GM12878 (cell line): Measurements from ENCODE around the gene CSTF2T. TPM values are rescaled to one million over a fixed set of nuclear protein-coding genes. Genes with fewer than 3 reads are reported as not detected.

ENCODE experiments used
- ATAC-seq: fragments of 200-7000 bp; cut with Tn5 transposase; 3 replicates; pipeline ENCODE4 v1.9.1; 2020; ENCODE audit warnings: mild to moderate bottlenecking, moderate library complexity
- BruUV-seq: library from RNA; stranded (reverse); fragments of 400-500 nt; replicated peaks from 2 replicates; lab custom pipeline; 2021; lab: Mats Ljungman, UMichigan
- CTCF ChIA-PET: fragments of 300-600 bp; sonication (Branson Sonifier 250); formaldehyde crosslinking; extraction: SDS; loops from one replicate; lab custom pipeline; 2021; ENCODE audit warnings: inconsistent platforms; lab: Yijun Ruan, JAX
- POLR2A ChIA-PET: fragments of 350-600 bp; formaldehyde crosslinking; extraction: SDS; loops from one replicate; lab custom pipeline; 2021; ENCODE audit warnings: inconsistent platforms; lab: Charles Lee
- RAD21 ChIA-PET: fragments of 300-600 bp; sonication (Branson Sonifier 250); formaldehyde crosslinking; loops from one replicate; lab custom pipeline; 2023; ENCODE audit warnings: antibody characterized with exemption; ENCODE audit not compliant: unreplicated experiment; lab: Charles Lee
- SMC1A ChIA-PET: fragments of 300-600 bp; sonication (Branson Sonifier 250); formaldehyde crosslinking; loops from one replicate; lab custom pipeline; 2023; ENCODE audit not compliant: unreplicated experiment, uncharacterized antibody; lab: Charles Lee
- DNase-seq: peaks from one replicate; pipeline ENCODE4 v3.0.0-alpha.2; 2011; ENCODE audit warnings: low read depth, low spot score
- FAIRE-seq: peaks from 3 replicates; lab custom pipeline; 2011; peaks lifted over from hg19 to GRCh38; lab: Jason Lieb, UNC
- H2AFZ ChIP-seq: 2 replicates; pipeline ENCODE4 v1.6.0; 2011; ENCODE audit warnings: low read depth, low read length, control low read depth; ENCODE audit not compliant: control insufficient read depth
- H3K27ac ChIP-seq: 2 replicates; pipeline ENCODE4 v1.5.1; 2011; ENCODE audit warnings: control low read depth; ENCODE audit not compliant: control insufficient read depth, insufficient read depth
- H3K27me3 ChIP-seq, 2 experiments: replicated peaks in 1 of 2; 2 replicates each; pipeline versions ENCODE4 v1.6.0 to v1.6.1; 2011; ENCODE audit warnings: low read length in 1 of 2; ENCODE audit not compliant: control insufficient read depth in 2 of 2, insufficient read depth in 2 of 2
- H3K36me3 ChIP-seq, 2 experiments: 2 replicates each; pipeline ENCODE4 v1.5.1; 2011; ENCODE audit warnings: low read length in 1 of 2; ENCODE audit not compliant: control insufficient read depth in 2 of 2, insufficient read depth in 2 of 2
- H3K4me1 ChIP-seq: 2 replicates; pipeline ENCODE4 v1.6.1; 2011; ENCODE audit warnings: mild to moderate bottlenecking, low read length, moderate library complexity, mixed read lengths; ENCODE audit not compliant: control insufficient read depth, insufficient read depth
- H3K4me2 ChIP-seq: 2 replicates; pipeline ENCODE4 v1.6.0; 2011; ENCODE audit warnings: control low read depth; ENCODE audit not compliant: control insufficient read depth, insufficient read depth
- H3K4me3 ChIP-seq: fragments of 200-600 bp; sonication (generic); 2 replicates; pipeline ENCODE4 v1.5.1; 2016
- H3K79me2 ChIP-seq: 2 replicates; pipeline ENCODE4 v1.6.0; 2011; ENCODE audit warnings: low read length; ENCODE audit not compliant: control insufficient read depth, insufficient read depth
- H3K9ac ChIP-seq: 2 replicates; pipeline ENCODE4 v1.8.0; 2011; ENCODE audit warnings: low read length, control low read depth, mixed read lengths; ENCODE audit not compliant: control insufficient read depth, insufficient read depth
- H3K9me3 ChIP-seq: replicated peaks from 3 replicates; pipeline ENCODE4 v1.5.1; 2011; ENCODE audit warnings: mild to moderate bottlenecking, low read length; ENCODE audit not compliant: control insufficient read depth, insufficient read depth
- H4K20me1 ChIP-seq: 2 replicates; pipeline ENCODE4 v1.6.0; 2011; ENCODE audit not compliant: control insufficient read depth, insufficient read depth
- BCL11A ChIP-seq: IDR thresholded peaks from 2 replicates; pipeline ENCODE4 v1.6.1; 2011; ENCODE audit warnings: low read depth, low read length
- BMI1 ChIP-seq: fragments of 450-650 bp; IDR thresholded peaks from 2 replicates; pipeline ENCODE4 v1.6.1; 2016; ENCODE audit warnings: mild to moderate bottlenecking, moderate library complexity, borderline replicate concordance
- CEBPZ ChIP-seq: fragments of 150-350 bp; IDR thresholded peaks from 2 replicates; pipeline ENCODE4 v1.6.1; 2016; ENCODE audit warnings: low read depth, low read length
- CREB1 ChIP-seq: IDR thresholded peaks from 2 replicates; pipeline ENCODE4 v1.6.1; 2012; ENCODE audit warnings: low read depth, mild to moderate bottlenecking, inconsistent platforms
- EP300 ChIP-seq, 2 experiments: fragments of 150-350 bp in 1 of 2; IDR thresholded peaks; 2 replicates each; pipeline ENCODE4 v1.6.1; 2011 to 2012; ENCODE audit warnings: low read depth in 2 of 2, low read length in 2 of 2, borderline replicate concordance in 1 of 2, improper control_type of control experiment in 1 of 2, inconsistent platforms in 1 of 2; ENCODE audit not compliant: control insufficient read depth in 1 of 2
- EZH2 ChIP-seq: IDR thresholded peaks from 2 replicates; pipeline ENCODE4 v1.6.1; 2012; ENCODE audit warnings: low read depth, mild to moderate bottlenecking, control low read depth, inconsistent platforms, low read length, borderline replicate concordance; ENCODE audit not compliant: control insufficient read depth
- HCFC1 ChIP-seq: fragments of 150-350 bp; IDR thresholded peaks from 2 replicates; pipeline ENCODE4 v1.6.1; 2014; ENCODE audit warnings: low read length
- IRF5 ChIP-seq: fragments of 450-650 bp; IDR thresholded peaks from 2 replicates; pipeline ENCODE4 v1.6.1; 2017; ENCODE audit warnings: borderline replicate concordance
- MXI1 ChIP-seq: fragments of 150-350 bp; IDR thresholded peaks from 2 replicates; pipeline ENCODE4 v1.6.1; 2011; ENCODE audit warnings: low read depth, mild to moderate bottlenecking, inconsistent platforms, low read length, improper control_type of control experiment
- POLR2A ChIP-seq: IDR thresholded peaks from 2 replicates; pipeline ENCODE4 v1.6.1; 2011; ENCODE audit warnings: low read depth, mild to moderate bottlenecking, low read length
- POLR2AphosphoS5 ChIP-seq: IDR thresholded peaks from 2 replicates; pipeline ENCODE4 v1.6.1; 2011; ENCODE audit warnings: mild to moderate bottlenecking, low read length, inconsistent platforms
- SMAD1 ChIP-seq: fragments of 450-650 bp; IDR thresholded peaks from 2 replicates; pipeline ENCODE4 v1.6.1; 2018; ENCODE audit warnings: mild to moderate bottlenecking, low read depth; ENCODE audit not compliant: partially characterized antibody
- SP1 ChIP-seq: IDR thresholded peaks from one replicate; pipeline ENCODE4 v1.6.1; 2011; ENCODE audit warnings: low read depth, low read length
- ZBED1 ChIP-seq: IDR thresholded peaks from 2 replicates; pipeline ENCODE4 v1.6.1; 2016; ENCODE audit warnings: borderline replicate concordance
- WGBS: methylation state at CpG from one replicate; pipeline ENCODE4 v1.1.6; 2016; ENCODE audit warnings: low lambda C conversion rate; ENCODE audit not compliant: insufficient replicate concordance, insufficient coverage; ENCODE audit errors: missing lambda C conversion rate; 5-methylcytosine and 5-hydroxymethylcytosine counted together
- in situ Hi-C: fragments of 300-500 bp; cut with MboI; formaldehyde crosslinking; loops from 9 replicates; pipeline ENCODE4 v1.14.3; 2018; ENCODE audit warnings: mixed read lengths
- intact Hi-C: fragments of 100-400 bp; cut with micrococcal nuclease; formaldehyde crosslinking; loops from one replicate; pipeline ENCODE4 v1.14.2; 2022; ENCODE audit not compliant: unreplicated experiment
- polyA plus RNA-seq, 11 experiments: library from polyadenylated mRNA; depleted of rRNA in 4 of 11; unstranded in 6 of 11; stranded (reverse) in 5 of 11; fragments of >200 nt; fragmentation: Nextera tagmentation in 4 of 11; fragmentation: Illumina TruSeq in 1 of 11; extraction: Ambion mirVana in 4 of 11; extraction: Trizol in 1 of 11; gene quantifications; 1 replicate in 1 of 11; 2 replicates in 10 of 11; pipeline versions ENCODE4 v1.2.1 to v1.2.3, GENCODE V29; 2011 to 2016; ENCODE audit warnings: inconsistent platforms in 2 of 11, missing spikeins in 2 of 11, low read depth in 1 of 11
- total RNA-seq, 4 experiments: library from RNA; depleted of rRNA in 3 of 4; stranded (reverse); fragments of >200 nt in 3 of 4; fragmentation: Illumina TruSeq in 1 of 4; extraction: Trizol in 1 of 4; gene quantifications; 2 replicates each; pipeline versions ENCODE4 v1.2.1 to v1.2.3, GENCODE V29; 2013 to 2021
- TF ChIP-seq, protein P1 (sequence below): fragments of 450-650 bp; IDR thresholded peaks from 2 replicates; pipeline ENCODE4 v1.6.1; 2017; ENCODE audit warnings: mild to moderate bottlenecking, moderate library complexity

CSTF2T gene
- total and polyA plus RNA-seq, 10 of the 15 experiments (the other 5 are each of a cell fraction or from before 2014, with no cell fraction given), result 6.8 to 23.8 (median 14.3) TPM

DNA sequence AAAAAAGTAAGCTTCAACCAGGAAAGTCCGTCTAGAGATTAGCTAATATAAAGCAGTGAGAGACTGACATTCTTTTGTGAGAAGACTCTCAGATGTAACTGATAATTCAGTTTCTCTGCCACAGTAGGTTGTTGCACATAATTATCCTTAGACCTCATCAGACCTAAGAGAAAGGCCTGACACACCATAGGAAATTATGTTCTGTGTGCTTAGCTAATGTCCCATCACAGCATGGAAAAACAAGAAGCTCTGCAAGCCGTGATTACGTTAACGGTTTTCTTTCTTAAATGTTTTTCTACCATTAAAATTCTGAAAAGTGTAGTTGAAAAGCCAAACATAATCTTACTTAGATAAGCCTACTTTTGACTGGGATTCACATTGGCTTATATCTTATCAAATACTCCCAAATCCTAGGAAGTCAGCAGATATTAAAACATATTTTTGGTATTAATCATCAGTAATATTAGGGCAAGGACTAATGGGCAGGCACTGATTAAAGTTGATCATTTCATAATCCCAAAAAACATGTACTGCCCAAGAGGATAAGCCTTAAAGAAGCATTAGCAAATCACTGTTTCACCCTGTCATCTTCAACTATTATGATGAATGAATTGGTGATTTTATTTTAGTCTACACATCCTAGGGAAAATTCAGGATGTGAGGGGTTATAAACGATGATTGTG lies 5.2 kb downstream of the CSTF2T start:
- ChIA-PET RAD21 (no interaction called here), POLR2A (no interaction called here), SMC1A (interaction anchor here (0.8 to 1.4 kb wide), 6 partner anchors 10 to 65 kb away, joined by 3 to 4 read pairs (median 3); no protein-coding TSS in a partner anchor), CTCF (interaction anchor here (0.6 to 1.4 kb wide), 2 partner anchors 187 to 305 kb away, joined by 3 read pairs; no protein-coding TSS in a partner anchor)
- Histone ChIP-seq H3K79me2 (peaks cover 19% of the 10 kb centered on the region), H3K4me1 (0 out of 2 replicates have a peak, but pooled peaks cover 3% of the 10 kb centered on the region), H3K27me3 (no peaks in the 10 kb centered on the region), H3K4me3 (no peak overlapping the region), H2AFZ (no peak overlapping the region), H4K20me1 (no peaks in the 10 kb centered on the region), H3K9me3 (no peaks in the 10 kb centered on the region), H3K27ac (no peak overlapping the region), H3K9ac (no peak overlapping the region), H3K4me2 (no peak overlapping the region), H3K36me3 (no peaks in the 10 kb centered on the region; a peak in 1 of 4 replicates)
- TF ChIP-seq BMI1 (no peak), SMAD1 (no peak), MXI1 (no peak), CREB1 (no peak), ZBED1 (no peak), IRF5 (no peak), POLR2A (no peak), EP300 (IDR thresholded peaks at IDR 0.05; ENCODE audit: borderline replicate concordance in 1 of 2, control insufficient read depth in 1 of 2, low read depth in 2 of 2, low read length in 2 of 2) (no peak), CEBPZ (no peak), EZH2 (no peak), BCL11A (no peak), SP1 (no peak), HCFC1 (no peak), POLR2AphosphoS5 (no peak)
- TF ChIP-seq, protein P1, sequence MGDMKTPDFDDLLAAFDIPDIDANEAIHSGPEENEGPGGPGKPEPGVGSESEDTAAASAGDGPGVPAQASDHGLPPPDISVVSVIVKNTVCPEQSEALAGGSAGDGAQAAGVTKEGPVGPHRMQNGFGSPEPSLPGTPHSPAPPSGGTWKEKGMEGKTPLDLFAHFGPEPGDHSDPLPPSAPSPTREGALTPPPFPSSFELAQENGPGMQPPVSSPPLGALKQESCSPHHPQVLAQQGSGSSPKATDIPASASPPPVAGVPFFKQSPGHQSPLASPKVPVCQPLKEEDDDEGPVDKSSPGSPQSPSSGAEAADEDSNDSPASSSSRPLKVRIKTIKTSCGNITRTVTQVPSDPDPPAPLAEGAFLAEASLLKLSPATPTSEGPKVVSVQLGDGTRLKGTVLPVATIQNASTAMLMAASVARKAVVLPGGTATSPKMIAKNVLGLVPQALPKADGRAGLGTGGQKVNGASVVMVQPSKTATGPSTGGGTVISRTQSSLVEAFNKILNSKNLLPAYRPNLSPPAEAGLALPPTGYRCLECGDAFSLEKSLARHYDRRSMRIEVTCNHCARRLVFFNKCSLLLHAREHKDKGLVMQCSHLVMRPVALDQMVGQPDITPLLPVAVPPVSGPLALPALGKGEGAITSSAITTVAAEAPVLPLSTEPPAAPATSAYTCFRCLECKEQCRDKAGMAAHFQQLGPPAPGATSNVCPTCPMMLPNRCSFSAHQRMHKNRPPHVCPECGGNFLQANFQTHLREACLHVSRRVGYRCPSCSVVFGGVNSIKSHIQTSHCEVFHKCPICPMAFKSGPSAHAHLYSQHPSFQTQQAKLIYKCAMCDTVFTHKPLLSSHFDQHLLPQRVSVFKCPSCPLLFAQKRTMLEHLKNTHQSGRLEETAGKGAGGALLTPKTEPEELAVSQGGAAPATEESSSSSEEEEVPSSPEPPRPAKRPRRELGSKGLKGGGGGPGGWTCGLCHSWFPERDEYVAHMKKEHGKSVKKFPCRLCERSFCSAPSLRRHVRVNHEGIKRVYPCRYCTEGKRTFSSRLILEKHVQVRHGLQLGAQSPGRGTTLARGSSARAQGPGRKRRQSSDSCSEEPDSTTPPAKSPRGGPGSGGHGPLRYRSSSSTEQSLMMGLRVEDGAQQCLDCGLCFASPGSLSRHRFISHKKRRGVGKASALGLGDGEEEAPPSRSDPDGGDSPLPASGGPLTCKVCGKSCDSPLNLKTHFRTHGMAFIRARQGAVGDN, result no peak
- ATAC-seq (no peak), FAIRE-seq (no peak), DNase-seq (no peak)
- 74% methylated on average over 5 of the region's 5 CpGs for WGBS
- in situ Hi-C loops, result loop anchor here (10.0 kb wide), 1 partner anchor 1039 kb away; no protein-coding TSS in a partner anchor
- BruUV-seq, result no TSS peak
- intact Hi-C loops, result no loop called here
